DND-41 (cell line): Measurements from ENCODE around the gene PEX14.

Experiments used
- ATAC-seq: fragments of 200-7000 bp; cut with Tn5 transposase; 3 replicates; pipeline ENCODE4 v1.9.1; 2021; ENCODE audit warnings: low read depth; ENCODE audit not compliant: insufficient read depth
- DNase-seq: peaks from one replicate; pipeline ENCODE4 v3.0.0-alpha.2; 2020
- H2AFZ ChIP-seq: 2 replicates; pipeline ENCODE4 v1.6.0; 2012; ENCODE audit warnings: low read depth, low read length
- H3K27ac ChIP-seq: 2 replicates; pipeline ENCODE4 v1.5.1; 2012; ENCODE audit warnings: low read length, inconsistent platforms
- H3K27me3 ChIP-seq: fragments of 200-600 bp; sonication (generic); 2 replicates; pipeline ENCODE4 v1.6.0; 2012; ENCODE audit warnings: low read length, mild to moderate bottlenecking, inconsistent platforms; ENCODE audit not compliant: insufficient read depth, poor library complexity
- H3K36me3 ChIP-seq: 2 replicates; pipeline ENCODE4 v1.5.1; 2012; ENCODE audit warnings: low read length, inconsistent platforms; ENCODE audit not compliant: insufficient read depth
- H3K4me1 ChIP-seq: 2 replicates; pipeline ENCODE4 v1.5.1; 2012; ENCODE audit warnings: mild to moderate bottlenecking, low read length; ENCODE audit not compliant: insufficient read depth
- H3K4me2 ChIP-seq: 2 replicates; pipeline ENCODE4 v1.6.0; 2012; ENCODE audit warnings: mild to moderate bottlenecking, moderate library complexity, low read length, inconsistent platforms; ENCODE audit not compliant: insufficient read depth
- H3K4me3 ChIP-seq, 2 experiments: fragments of 200-600 bp in 1 of 2; shearing (Covaris generic) in 1 of 2; 2 replicates each; pipeline ENCODE4 v1.5.1; 2012 to 2016; ENCODE audit warnings: inconsistent platforms in 2 of 2, low read length in 2 of 2, mild to moderate bottlenecking in 2 of 2, low read depth in 1 of 2, moderate library complexity in 1 of 2
- H3K79me2 ChIP-seq: 2 replicates; pipeline ENCODE4 v1.6.0; 2012; ENCODE audit warnings: low read length, inconsistent platforms; ENCODE audit not compliant: insufficient read depth
- H3K9ac ChIP-seq: 2 replicates; pipeline ENCODE4 v1.6.0; 2012; ENCODE audit warnings: low read depth, mild to moderate bottlenecking, inconsistent platforms, low read length, moderate library complexity
- H3K9me3 ChIP-seq: 2 replicates; pipeline ENCODE4 v1.5.1; 2012; ENCODE audit warnings: low read length, moderate library complexity, mild to moderate bottlenecking, inconsistent platforms; ENCODE audit not compliant: insufficient read depth, severe bottlenecking
- H4K20me1 ChIP-seq: 2 replicates; pipeline ENCODE4 v1.6.0; 2012; ENCODE audit warnings: low read length; ENCODE audit not compliant: insufficient read depth
- CTCF ChIP-seq: IDR thresholded peaks from 2 replicates; pipeline ENCODE4 v1.5.1; 2012; ENCODE audit warnings: borderline replicate concordance, low read length, moderate library complexity, mild to moderate bottlenecking; ENCODE audit not compliant: poor library complexity, severe bottlenecking; ENCODE audit errors: extremely low read depth
- EZH2 ChIP-seq: IDR thresholded peaks from 3 replicates; pipeline ENCODE4 v1.6.1; 2012; ENCODE audit warnings: borderline replicate concordance, low read depth, mild to moderate bottlenecking, moderate library complexity, low read length, inconsistent platforms; ENCODE audit not compliant: severe bottlenecking

Gene PEX14

GRCh38 chr1:10555635-10556429 lies 81.1 kb downstream of the PEX14 start:
- Histone ChIP-seq H2AFZ (no peak overlapping the region), H3K4me3 (no peak overlapping the region), H3K27ac (no peak overlapping the region), H3K79me2 (no peaks in the 10 kb centered on the region), H3K4me2 (no peak overlapping the region), H3K36me3 (no peaks in the 10 kb centered on the region; the same call in none of the 2 replicates), H3K27me3 (no peaks in the 10 kb centered on the region), H3K9me3 (no peaks in the 10 kb centered on the region), H3K9ac (no peak overlapping the region), H4K20me1 (peaks cover 12% of the 10 kb centered on the region), H3K4me1 (no peaks in the 10 kb centered on the region)
- ATAC-seq (no peak), DNase-seq (no peak)
- TF ChIP-seq EZH2 (no peak), CTCF (no peak)

- Histone ChIP-seq H2AFZ (no peak overlapping the region), H3K79me2 (no peaks in the 10 kb centered on the region), H3K9ac (no peak overlapping the region), H3K9me3 (no peaks in the 10 kb centered on the region), H3K27me3 (no peaks in the 10 kb centered on the region), H3K27ac (no peak overlapping the region), H3K36me3 (no peaks in the 10 kb centered on the region; the same call in 1 of the 2 replicates), H3K4me3 (no peak overlapping the region), H3K4me1 (no peaks in the 10 kb centered on the region), H4K20me1 (peaks cover 12% of the 10 kb centered on the region), H3K4me2 (no peak overlapping the region)
- DNase-seq (no peak), ATAC-seq (no peak)
- no peak for TF ChIP-seq CTCF
- no peak for TF ChIP-seq EZH2
Measured at GRCh38 chr1:10556430-10557005, 81.8 kb downstream of the PEX14 start.

- TF ChIP-seq CTCF (no peak), EZH2 (no peak)
- DNase-seq (no peak), ATAC-seq (no peak)
- no peak overlapping the region for H2AFZ ChIP-seq
- H3K9me3 ChIP-seq, result no peaks in the 10 kb centered on the region
- H4K20me1 ChIP-seq, result peaks cover 12% of the 10 kb centered on the region
- no peaks in the 10 kb centered on the region; the same call in 1 of the 2 replicates for H3K36me3 ChIP-seq
- H3K4me3 ChIP-seq, result no peak overlapping the region
- H3K79me2 ChIP-seq, result no peaks in the 10 kb centered on the region
- H3K4me2 ChIP-seq, result no peak overlapping the region
- no peaks in the 10 kb centered on the region for H3K4me1 ChIP-seq
- H3K27me3 ChIP-seq, result no peaks in the 10 kb centered on the region
- H3K27ac ChIP-seq, result no peak overlapping the region
- H3K9ac ChIP-seq, result no peak overlapping the region
Measured at GRCh38 chr1:10557714-10558113, 83.0 kb downstream of the PEX14 start.
